GM12878 (cell line): ENCODE data around the gene GMDS. TPM values are rescaled to one million over a fixed set of nuclear protein-coding genes. Genes with fewer than 3 reads are reported as not detected.

Experiments
- CBX3 ChIP-seq: fragments of 200-600 bp; sonication (generic); IDR thresholded peaks from 2 replicates; pipeline ENCODE4 v1.6.1; 2016; ENCODE audit warnings: low read depth, borderline replicate concordance
- CREB1 ChIP-seq: IDR thresholded peaks from 2 replicates; pipeline ENCODE4 v1.6.1; 2012; ENCODE audit warnings: low read depth, mild to moderate bottlenecking, inconsistent platforms
- CTCF ChIP-seq, 3 experiments: IDR thresholded peaks in 2 of 3; conservative IDR thresholded peaks in 1 of 3; 2 replicates each; pipeline ENCODE4 v1.5.1; 2011; ENCODE audit warnings: low read depth in 3 of 3, low read length in 3 of 3, mild to moderate bottlenecking in 3 of 3, control low read depth in 2 of 3, moderate library complexity in 2 of 3, inconsistent platforms in 1 of 3, mixed read lengths in 1 of 3; ENCODE audit not compliant: control insufficient read depth in 2 of 3, insufficient read depth in 1 of 3; ENCODE audit errors: extremely low read depth in 1 of 3
- FOXM1 ChIP-seq: IDR thresholded peaks from 2 replicates; pipeline ENCODE4 v1.6.1; 2012; ENCODE audit warnings: low read depth, mild to moderate bottlenecking, inconsistent platforms, low read length, moderate library complexity
- PAX8 ChIP-seq: fragments of 450-650 bp; IDR thresholded peaks from 2 replicates; pipeline ENCODE4 v1.6.1; 2017; ENCODE audit warnings: mild to moderate bottlenecking, moderate library complexity
- YY1 ChIP-seq: IDR thresholded peaks from 2 replicates; pipeline ENCODE4 v1.6.1; 2011; ENCODE audit warnings: low read depth, mild to moderate bottlenecking, low read length
- ZNF622 ChIP-seq: fragments of 450-650 bp; IDR thresholded peaks from 2 replicates; pipeline ENCODE4 v1.6.1; 2017; ENCODE audit warnings: mild to moderate bottlenecking, inconsistent platforms
- ZZZ3 ChIP-seq: IDR thresholded peaks from 2 replicates; pipeline ENCODE4 v1.6.1; 2011; ENCODE audit warnings: low read depth; ENCODE audit not compliant: control insufficient read depth, insufficient read length
- polyA plus RNA-seq, 11 experiments: library from polyadenylated mRNA; depleted of rRNA in 4 of 11; unstranded in 6 of 11; stranded (reverse) in 5 of 11; fragments of >200 nt; fragmentation: Nextera tagmentation in 4 of 11; fragmentation: Illumina TruSeq in 1 of 11; extraction: Ambion mirVana in 4 of 11; extraction: Trizol in 1 of 11; gene quantifications; 1 replicate in 1 of 11; 2 replicates in 10 of 11; pipeline versions ENCODE4 v1.2.1 to v1.2.3, GENCODE V29; 2011 to 2016; ENCODE audit warnings: inconsistent platforms in 2 of 11, missing spikeins in 2 of 11, low read depth in 1 of 11
- total RNA-seq, 4 experiments: library from RNA; depleted of rRNA in 3 of 4; stranded (reverse); fragments of >200 nt in 3 of 4; fragmentation: Illumina TruSeq in 1 of 4; extraction: Trizol in 1 of 4; gene quantifications; 2 replicates each; pipeline versions ENCODE4 v1.2.1 to v1.2.3, GENCODE V29; 2013 to 2021
- TF ChIP-seq, protein P1 (sequence below): fragments of 450-650 bp; IDR thresholded peaks from 2 replicates; pipeline ENCODE4 v1.6.1; 2017; ENCODE audit warnings: mild to moderate bottlenecking, moderate library complexity

The GMDS gene
- total and polyA plus RNA-seq, 10 of the 15 experiments (the other 5 are each of a cell fraction or from before 2014, with no cell fraction given): 0.61 to 53.8 (median 29.3) TPM

- TF ChIP-seq, protein P1, sequence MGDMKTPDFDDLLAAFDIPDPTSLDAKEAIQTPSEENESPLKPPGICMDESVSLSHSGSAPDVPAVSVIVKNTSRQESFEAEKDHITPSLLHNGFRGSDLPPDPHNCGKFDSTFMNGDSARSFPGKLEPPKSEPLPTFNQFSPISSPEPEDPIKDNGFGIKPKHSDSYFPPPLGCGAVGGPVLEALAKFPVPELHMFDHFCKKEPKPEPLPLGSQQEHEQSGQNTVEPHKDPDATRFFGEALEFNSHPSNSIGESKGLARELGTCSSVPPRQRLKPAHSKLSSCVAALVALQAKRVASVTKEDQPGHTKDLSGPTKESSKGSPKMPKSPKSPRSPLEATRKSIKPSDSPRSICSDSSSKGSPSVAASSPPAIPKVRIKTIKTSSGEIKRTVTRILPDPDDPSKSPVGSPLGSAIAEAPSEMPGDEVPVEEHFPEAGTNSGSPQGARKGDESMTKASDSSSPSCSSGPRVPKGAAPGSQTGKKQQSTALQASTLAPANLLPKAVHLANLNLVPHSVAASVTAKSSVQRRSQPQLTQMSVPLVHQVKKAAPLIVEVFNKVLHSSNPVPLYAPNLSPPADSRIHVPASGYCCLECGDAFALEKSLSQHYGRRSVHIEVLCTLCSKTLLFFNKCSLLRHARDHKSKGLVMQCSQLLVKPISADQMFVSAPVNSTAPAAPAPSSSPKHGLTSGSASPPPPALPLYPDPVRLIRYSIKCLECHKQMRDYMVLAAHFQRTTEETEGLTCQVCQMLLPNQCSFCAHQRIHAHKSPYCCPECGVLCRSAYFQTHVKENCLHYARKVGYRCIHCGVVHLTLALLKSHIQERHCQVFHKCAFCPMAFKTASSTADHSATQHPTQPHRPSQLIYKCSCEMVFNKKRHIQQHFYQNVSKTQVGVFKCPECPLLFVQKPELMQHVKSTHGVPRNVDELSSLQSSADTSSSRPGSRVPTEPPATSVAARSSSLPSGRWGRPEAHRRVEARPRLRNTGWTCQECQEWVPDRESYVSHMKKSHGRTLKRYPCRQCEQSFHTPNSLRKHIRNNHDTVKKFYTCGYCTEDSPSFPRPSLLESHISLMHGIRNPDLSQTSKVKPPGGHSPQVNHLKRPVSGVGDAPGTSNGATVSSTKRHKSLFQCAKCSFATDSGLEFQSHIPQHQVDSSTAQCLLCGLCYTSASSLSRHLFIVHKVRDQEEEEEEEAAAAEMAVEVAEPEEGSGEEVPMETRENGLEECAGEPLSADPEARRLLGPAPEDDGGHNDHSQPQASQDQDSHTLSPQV: no peak
- no peak for TF ChIP-seq FOXM1
- no peak for TF ChIP-seq ZZZ3
- no peak for TF ChIP-seq CBX3
- TF ChIP-seq PAX8: no peak
- TF ChIP-seq CREB1: no peak
- no peak for TF ChIP-seq ZNF622
- TF ChIP-seq CTCF (IDR thresholded peaks at IDR 0.05 in 2 of 3, conservative IDR thresholded peaks at IDR 0.05 in 1 of 3; ENCODE audit: control insufficient read depth in 2 of 3, extremely low read depth in 1 of 3, insufficient read depth in 1 of 3, low read depth in 3 of 3, low read length in 3 of 3): no peak
- no peak for TF ChIP-seq YY1
These were observed 498.4 kb downstream of the GMDS start (continued) for GRCh38 chr6:1747003-1747402.
